Measurements from ENCODE around the gene ANKRD65. TPM values are rescaled to one million over a fixed set of nuclear protein-coding genes. Genes with fewer than 3 reads are reported as not detected.
A peak's percentile ranks its signal among the peaks of the same experiment; 100 is the strongest.
"Not testable (repeated sequence)": the region's sequence is repeated elsewhere in the genome, so short reads cannot be mapped to it uniquely, and the experiment has no call there.

Gene ANKRD65
- total RNA-seq, 1 donor from 2014 or later = 2.1 TPM

- ATAC-seq = no peak
- no peak for DNase-seq
- intact Hi-C loops (cut with micrococcal nuclease) = no loop called here
Measured at GRCh38 chr1:1402072-1402900, 18.8 kb downstream of the ANKRD65 start.

GRCh38 chr1:1401457-1402010, 19.5 kb downstream of the ANKRD65 start:
- ATAC-seq (no peak), DNase-seq (no peak)
- intact Hi-C loops (cut with micrococcal nuclease) = no loop called here

- DNase-seq (no peak), ATAC-seq (no peak)
- intact Hi-C loops (cut with micrococcal nuclease) = no loop called here
Measured at GRCh38 chr1:1400576-1401456, 20.3 kb downstream of the ANKRD65 start.

- intact Hi-C loops (cut with micrococcal nuclease) = no loop called here
- DNase-seq (no peak), ATAC-seq (no peak)
Measured at GRCh38 chr1:1399872-1400575, 21.1 kb downstream of the ANKRD65 start.

GRCh38 chr1:1399187-1399871, 21.7 kb downstream of the ANKRD65 start, which contains the start of gene CCNL2:
TSS of gene CCNL2 (minus strand) at chr1:1399335. CDS start at chr1:1399306, 29 bp downstream.
- peak; percentile 100 for DNase-seq
- peak; percentile 96 for ATAC-seq
- intact Hi-C loops (cut with micrococcal nuclease) = no loop called here

DNA sequence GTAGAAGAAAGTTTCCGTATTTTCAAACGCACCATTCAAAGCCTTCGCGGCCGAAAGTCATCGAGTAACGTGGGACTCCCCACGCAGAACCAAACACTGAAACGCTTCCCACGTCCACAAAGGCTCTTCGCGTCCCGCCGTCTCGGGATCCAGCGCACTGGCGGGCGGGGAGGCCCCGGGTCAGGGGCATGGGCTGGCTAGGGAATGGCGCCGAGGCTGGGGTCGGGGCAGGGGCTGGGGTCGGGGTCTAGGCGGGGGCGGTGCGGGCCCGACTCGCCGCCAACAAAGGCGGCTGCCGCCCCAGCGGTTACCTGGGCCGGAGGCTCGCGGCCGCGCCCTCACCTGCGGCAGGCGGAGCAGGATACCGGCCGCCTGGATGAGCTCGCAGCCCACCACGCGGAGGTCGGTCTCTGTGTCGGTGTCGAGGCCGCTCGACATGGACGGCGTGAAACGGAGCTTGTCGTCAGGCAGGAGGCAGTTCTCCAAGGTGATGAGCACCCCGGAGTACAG, 22.3 kb downstream of the ANKRD65 start:
- no peak for DNase-seq
- intact Hi-C loops (cut with micrococcal nuclease) = no loop called here
- ATAC-seq = peak; percentile 1

DNA sequence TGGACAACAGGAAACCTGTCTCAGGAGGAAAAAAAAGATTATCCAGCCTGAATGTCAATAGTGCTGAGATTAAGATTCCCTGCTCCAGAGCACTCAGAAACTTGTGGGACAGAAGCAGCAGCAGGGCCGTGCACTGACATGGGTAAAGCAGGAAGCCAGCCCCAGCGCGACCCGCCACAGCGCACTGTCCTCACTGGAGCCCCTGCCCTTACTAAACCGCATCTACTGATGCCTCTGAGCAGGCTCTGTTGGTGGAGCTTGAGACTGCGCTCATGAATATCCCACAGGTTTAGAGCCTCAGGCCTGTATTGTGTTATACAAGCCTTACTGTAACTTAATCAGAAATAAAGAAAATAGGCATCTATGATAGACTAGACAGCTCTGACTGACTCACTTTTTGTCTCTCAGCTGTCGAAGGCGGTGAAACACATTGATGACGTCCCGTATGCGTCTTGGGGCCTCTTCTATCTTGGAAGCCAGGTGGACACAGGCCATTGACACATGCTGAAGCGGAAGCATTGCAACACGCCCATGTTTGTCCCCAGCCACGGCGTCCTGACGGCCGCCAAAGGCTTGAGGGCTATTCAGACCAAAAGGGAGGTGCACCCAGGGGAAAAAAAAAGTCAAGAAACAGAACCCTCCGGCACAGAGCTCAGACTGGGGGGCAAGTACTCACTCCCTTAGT, 23.1 kb downstream of the ANKRD65 start:
- intact Hi-C loops (cut with micrococcal nuclease) = no loop called here
- ATAC-seq = no peak
- DNase-seq = no peak

DNA sequence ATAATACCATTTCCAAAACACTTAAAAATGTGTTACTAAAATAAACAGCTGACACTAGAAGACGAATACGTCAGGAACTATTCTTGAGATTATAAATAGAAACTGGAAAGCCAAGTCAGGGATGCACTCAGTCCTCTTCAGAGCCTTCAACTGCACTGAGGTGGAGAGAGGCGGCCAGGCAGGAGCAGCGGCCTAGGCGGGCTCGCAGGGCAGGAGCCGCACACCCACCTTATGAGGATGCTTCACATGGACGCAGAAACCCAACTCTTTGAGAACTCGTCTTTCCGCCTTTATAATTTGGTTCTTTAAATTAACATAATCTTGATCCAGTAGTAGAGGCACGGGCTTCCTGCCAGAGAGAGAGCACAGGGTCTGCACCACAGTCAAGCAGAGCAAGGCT, 25.9 kb downstream of the ANKRD65 start:
- ATAC-seq = peak; percentile 9
- DNase-seq = no peak
- intact Hi-C loops (cut with micrococcal nuclease) = no loop called here

DNA sequence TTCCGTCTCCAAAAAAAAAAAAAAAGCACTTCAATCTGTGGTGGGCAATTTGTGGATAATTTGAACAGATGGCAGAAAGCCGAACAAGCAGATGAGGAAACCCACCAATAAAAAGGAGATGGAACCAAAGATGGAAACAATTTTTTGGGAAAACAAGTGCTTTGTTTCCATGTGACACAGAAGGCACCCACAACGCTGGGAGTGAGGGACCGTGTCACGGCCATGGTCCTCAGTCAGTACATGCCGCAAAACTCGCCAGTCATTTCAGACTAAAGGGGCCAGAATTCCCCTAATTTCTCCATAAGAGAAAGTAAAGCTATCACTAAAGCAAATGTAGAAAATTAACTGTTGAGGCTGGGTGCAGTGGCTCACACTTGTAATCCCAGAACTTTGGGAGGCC, 27.0 kb downstream of the ANKRD65 start:
- ATAC-seq (no peak), DNase-seq (no peak)
- intact Hi-C loops (cut with micrococcal nuclease) = no loop called here

DNA sequence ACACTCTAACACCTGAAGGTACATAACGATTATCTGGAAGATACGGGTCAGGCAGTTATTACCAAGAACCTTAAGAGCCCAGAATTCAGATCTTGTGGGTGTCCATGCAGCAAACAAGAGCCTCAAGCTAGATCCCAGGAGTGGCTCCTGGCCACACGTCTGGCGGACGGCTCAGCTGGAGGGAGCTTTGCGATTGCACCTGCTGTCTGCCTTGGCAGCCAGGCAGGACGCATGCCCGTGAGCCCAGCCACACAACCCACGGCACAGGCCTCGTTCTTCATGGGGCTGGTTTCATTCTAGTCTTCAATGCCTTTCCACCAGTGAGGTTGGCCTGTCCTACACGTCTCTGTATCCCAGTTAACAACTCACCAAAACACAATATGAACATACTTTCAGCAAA, 27.6 kb downstream of the ANKRD65 start:
- ATAC-seq (no peak), DNase-seq (peak; percentile 15)
- intact Hi-C loops (cut with micrococcal nuclease) = no loop called here

DNA sequence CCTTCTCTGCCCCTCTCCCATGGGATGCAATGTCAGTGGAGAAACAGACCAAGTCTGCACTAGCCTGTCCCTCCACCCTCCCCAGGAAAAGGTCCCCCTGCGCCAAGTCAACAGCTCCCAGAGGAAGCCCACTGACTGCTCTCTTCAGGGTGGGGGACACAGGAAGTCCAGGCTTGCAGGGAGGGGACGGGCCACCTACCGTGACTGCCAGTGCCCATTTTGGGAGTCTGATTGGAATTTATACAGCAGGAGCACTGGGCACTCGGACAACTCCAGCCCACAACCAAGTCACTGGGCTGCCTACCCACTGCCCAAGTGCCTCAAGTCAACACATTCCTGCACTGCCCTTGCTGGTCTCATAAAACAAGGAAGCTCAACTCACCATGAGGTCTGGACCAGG, 28.1 kb downstream of the ANKRD65 start:
- peak; percentile 22 for DNase-seq
- intact Hi-C loops (cut with micrococcal nuclease) = no loop called here
- no peak for ATAC-seq

- no peak for ATAC-seq
- intact Hi-C loops (cut with micrococcal nuclease) = no loop called here
Measured at GRCh38 chr1:1391225-1391624, 29.9 kb downstream of the ANKRD65 start.

DNA sequence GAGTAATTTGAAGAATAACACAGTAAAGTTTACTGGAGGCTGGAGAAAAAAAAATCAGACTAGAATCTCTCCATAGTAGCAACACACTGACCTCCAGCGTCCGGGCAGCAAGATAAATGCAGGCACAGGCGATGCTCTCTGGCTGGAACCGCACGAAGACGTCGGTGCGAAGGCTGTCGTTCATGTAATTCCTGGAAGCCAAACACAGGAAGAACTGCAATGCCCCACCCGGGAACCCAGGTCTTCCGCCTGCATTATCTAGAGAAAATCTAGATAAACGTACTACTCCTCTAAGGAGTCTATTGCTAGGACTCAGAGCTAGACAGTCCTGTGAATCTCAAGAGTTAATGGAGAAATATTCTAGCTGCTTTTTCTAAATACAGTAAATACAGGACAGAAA, 30.4 kb downstream of the ANKRD65 start:
- DNase-seq = peak; percentile 16

More at GRCh38 chr1:1391225-1391624, 29.9 kb downstream of the ANKRD65 start:
- DNase-seq = peak; percentile 29

DNA sequence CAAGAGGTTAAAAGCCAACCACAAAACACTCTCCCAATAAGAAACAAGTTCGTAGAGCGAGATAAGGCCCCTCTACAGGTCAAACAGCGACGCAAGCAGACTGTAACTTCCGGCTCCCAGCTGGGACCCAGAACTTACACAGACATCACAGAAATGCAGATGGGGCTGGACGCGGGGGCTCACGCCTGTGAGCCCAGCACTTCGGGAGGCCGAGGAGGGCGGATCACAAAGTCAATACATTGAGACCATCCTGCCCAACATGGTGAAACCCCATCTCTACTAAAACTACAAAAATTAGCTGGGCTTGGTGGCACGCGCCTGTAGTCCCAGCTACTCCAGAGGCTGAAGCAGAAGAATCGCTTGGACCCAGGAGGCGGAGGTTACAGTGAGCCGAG, 33.0 kb downstream of the ANKRD65 start:
- DNase-seq (no peak), ATAC-seq (no peak)

More for the DNA sequence above, 30.4 kb downstream of the ANKRD65 start:
- ATAC-seq = no peak
- intact Hi-C loops (cut with micrococcal nuclease) = no loop called here

DNA sequence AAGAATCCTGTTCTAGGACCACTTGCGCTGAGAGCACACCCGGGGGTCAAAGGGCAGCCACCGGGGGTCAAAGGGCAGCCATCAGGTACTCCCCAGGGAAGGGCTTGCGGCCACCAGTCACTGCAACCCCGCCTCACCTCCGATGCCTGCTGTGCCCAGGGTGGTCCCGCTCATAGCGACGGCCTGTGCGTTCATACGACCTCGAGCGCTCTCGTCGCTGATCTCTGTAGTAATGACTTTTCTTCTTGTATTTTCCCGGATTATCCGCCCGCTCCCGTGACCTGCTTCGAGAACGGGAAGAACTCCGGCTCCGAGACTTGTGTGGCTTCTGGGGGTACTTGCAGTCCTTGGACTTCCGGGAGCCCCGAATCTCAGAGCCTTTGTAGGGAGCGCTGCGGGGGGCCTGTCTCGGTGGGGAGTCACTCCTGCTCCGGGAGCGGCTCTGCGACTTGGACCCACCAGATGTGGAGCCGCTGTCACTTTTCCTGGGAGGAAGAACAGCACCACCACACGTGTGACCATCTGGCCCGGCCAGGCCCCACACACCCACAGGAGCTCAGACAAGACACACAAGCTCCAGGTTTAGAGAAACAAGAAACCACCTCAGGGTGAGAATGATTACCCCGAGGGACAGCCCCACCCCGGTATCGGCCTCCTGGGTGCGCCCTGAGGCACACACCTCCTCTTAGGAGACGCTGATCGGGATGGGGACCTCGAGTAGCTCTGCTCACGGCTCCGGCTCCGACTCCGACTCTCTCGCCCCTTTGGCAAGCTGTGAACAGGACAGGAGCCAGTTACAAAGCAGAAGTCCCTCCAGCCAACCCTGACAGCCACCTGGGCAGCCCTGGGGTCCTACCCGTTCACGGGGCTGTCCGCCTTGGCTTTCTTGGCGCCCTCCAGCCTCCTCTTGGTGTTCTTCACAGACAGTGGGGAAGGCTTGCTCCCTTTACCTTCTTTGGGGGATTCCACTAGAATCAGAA, 33.7 kb downstream of the ANKRD65 start:
- intact Hi-C loops (cut with micrococcal nuclease) = no loop called here
- DNase-seq (peak; percentile 13), ATAC-seq (no peak)

More for the DNA sequence above, 33.0 kb downstream of the ANKRD65 start:
- intact Hi-C loops (cut with micrococcal nuclease) = no loop called here

DNA sequence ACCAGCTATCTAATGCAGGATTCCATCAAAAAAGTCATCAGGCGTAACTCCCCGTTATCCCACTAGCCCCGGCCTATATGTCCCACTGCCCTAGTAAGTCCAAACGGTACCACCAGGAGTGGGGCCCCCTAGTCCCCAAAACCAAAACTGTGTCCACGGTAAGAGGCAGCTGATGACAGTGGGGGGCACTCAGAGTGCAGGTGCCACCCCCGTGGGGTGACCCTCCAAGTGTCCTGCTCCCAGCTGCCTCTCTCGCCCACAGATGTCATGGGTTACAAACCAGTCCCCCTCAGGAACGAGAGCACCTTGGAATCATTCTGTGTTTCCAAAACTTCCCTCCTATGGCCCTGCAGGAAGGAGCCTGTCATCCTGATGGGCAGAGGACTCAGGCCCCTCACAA, 35.1 kb downstream of the ANKRD65 start:
- no peak for ATAC-seq
- intact Hi-C loops (cut with micrococcal nuclease) = no loop called here
- DNase-seq = no peak

GRCh38 chr1:1385339-1385738, 35.7 kb downstream of the ANKRD65 start:
- ATAC-seq; intact Hi-C loops (cut with micrococcal nuclease): not testable (repeated sequence)
- peak; percentile 15 for DNase-seq

All from left ventricle myocardium superior (tissue), 1 donor.